Panc1 (cell line): ENCODE results near the gene CORO2A. TPM values are rescaled to one million over a fixed set of nuclear protein-coding genes. Genes with fewer than 3 reads are reported as not detected.

Source experiments
- ATAC-seq: fragments of 200-7000 bp; cut with Tn5 transposase; 2 replicates; pipeline ENCODE4 v1.9.1; 2020; ENCODE audit warnings: mild to moderate bottlenecking, moderate library complexity
- BruUV-seq: library from RNA; stranded (reverse); fragments of 400-500 nt; replicated peaks from 2 replicates; lab custom pipeline; 2021; lab: Mats Ljungman, UMichigan
- CTCF ChIA-PET: fragments of 300-600 bp; sonication (Branson Sonifier 250); formaldehyde crosslinking; loops from one replicate; lab custom pipeline; 2022; ENCODE audit warnings: antibody characterized with exemption; lab: Charles Lee
- POLR2A ChIA-PET: fragments of 300-600 bp; sonication (Branson Sonifier 250); formaldehyde crosslinking; loops from one replicate; lab custom pipeline; 2022; ENCODE audit warnings: antibody characterized with exemption; lab: Charles Lee
- DNase-seq: peaks from one replicate; pipeline ENCODE4 v3.0.0-alpha.2; 2010; ENCODE audit warnings: low read depth, low spot score
- H3K27ac ChIP-seq: 2 replicates; pipeline ENCODE4 v1.5.1; 2011; ENCODE audit warnings: mild to moderate bottlenecking, low read length, inconsistent platforms
- H3K27me3 ChIP-seq: fragments of 200-500 bp; sonication (Bioruptor generic); 2 replicates; pipeline ENCODE4 v1.6.0; 2014; ENCODE audit warnings: low read length, inconsistent platforms; ENCODE audit not compliant: control insufficient read depth, insufficient read depth
- H3K36me3 ChIP-seq: fragments of 200-500 bp; sonication (Bioruptor generic); 2 replicates; pipeline ENCODE4 v1.5.1; 2014; ENCODE audit warnings: inconsistent platforms, mild to moderate bottlenecking, low read length, moderate library complexity; ENCODE audit not compliant: control insufficient read depth, insufficient read depth
- H3K4me1 ChIP-seq: 2 replicates; pipeline ENCODE4 v1.5.1; 2011; ENCODE audit warnings: inconsistent platforms, mild to moderate bottlenecking, low read length, moderate library complexity; ENCODE audit not compliant: control insufficient read depth, insufficient read depth
- H3K4me3 ChIP-seq, 2 experiments: 2 replicates each; pipeline ENCODE4 v1.5.1; 2011 to 2012; ENCODE audit warnings: low read depth in 2 of 2, low read length in 2 of 2, mild to moderate bottlenecking in 2 of 2, inconsistent platforms in 1 of 2, moderate library complexity in 1 of 2
- H3K9me3 ChIP-seq: fragments of 200-500 bp; sonication (Bioruptor generic); 2 replicates; pipeline ENCODE4 v1.5.1; 2014; ENCODE audit warnings: low read depth, mild to moderate bottlenecking, inconsistent platforms, low read length, moderate library complexity; ENCODE audit not compliant: control insufficient read depth, insufficient read depth
- CTCF ChIP-seq: fragments of 450-650 bp; IDR thresholded peaks from 2 replicates; pipeline ENCODE4 v1.5.1; 2017; ENCODE audit warnings: mild to moderate bottlenecking
- POLR2AphosphoS5 ChIP-seq: IDR thresholded peaks from 2 replicates; pipeline ENCODE4 v1.6.1; 2012; ENCODE audit warnings: mild to moderate bottlenecking, low read depth, low read length, moderate library complexity
- REST ChIP-seq, 2 experiments: IDR thresholded peaks; 2 replicates each; pipeline ENCODE4 v1.6.1; 2011 to 2012; ENCODE audit warnings: low read depth in 2 of 2, control low read depth in 1 of 2, low read length in 1 of 2, mild to moderate bottlenecking in 1 of 2, moderate library complexity in 1 of 2; ENCODE audit not compliant: insufficient read depth in 1 of 2
- SIN3A ChIP-seq: IDR thresholded peaks from 2 replicates; pipeline ENCODE4 v1.6.1; 2012; ENCODE audit warnings: low read depth, mild to moderate bottlenecking, low read length, moderate library complexity, borderline replicate concordance; ENCODE audit not compliant: insufficient read depth
- TCF7L2 ChIP-seq: IDR thresholded peaks from 2 replicates; pipeline ENCODE4 v1.6.1; 2011; ENCODE audit warnings: mild to moderate bottlenecking, low read depth, low read length, inconsistent platforms
- in situ Hi-C: cut with HindIII; loops from 2 replicates; pipeline ENCODE4 v1.10.0; 2016; ENCODE audit warnings: low sequenced_read_pairs, low pct_unique_long_range_greater_than_20kb
- intact Hi-C: fragments of 100-400 bp; cut with micrococcal nuclease; formaldehyde crosslinking; loops from one replicate; pipeline ENCODE4 v1.10.0; 2022; ENCODE audit not compliant: unreplicated experiment
- total RNA-seq: library from RNA; stranded (reverse); gene quantifications from one replicate; pipeline ENCODE4 v1.2.1, GENCODE V29; 2021; ENCODE audit not compliant: unreplicated experiment

CORO2A gene
- total RNA-seq, 1 experiment from 2014 or later = 2.0 TPM

GRCh38 chr9:98084396-98084795 lies 108.0 kb downstream of the CORO2A start:
- ATAC-seq = no peak
- Histone ChIP-seq H3K9me3 (no peaks in the 10 kb centered on the region), H3K4me3 (no peak overlapping the region), H3K4me1 (no peaks in the 10 kb centered on the region), H3K36me3 (no peaks in the 10 kb centered on the region; the same call in 1 of the 2 replicates), H3K27me3 (no peaks in the 10 kb centered on the region), H3K27ac (no peak overlapping the region)
- DNase-seq = no peak
- no TSS peak for BruUV-seq
- intact Hi-C loops = no loop called here
- ChIA-PET POLR2A (interaction anchor here (0.6 kb wide), 1 partner anchor 162 kb away, joined by 3 read pairs; the partner anchor contains the start of gene TRMO), CTCF (interaction anchor here (0.6 kb wide), 1 partner anchor 108 kb away, joined by 3 read pairs; the partner anchor contains the start of gene CORO2A)
- TF ChIP-seq CTCF (no peak), REST (IDR thresholded peaks at IDR 0.05; ENCODE audit: insufficient read depth in 1 of 2, low read depth in 2 of 2, low read length in 1 of 2) (no peak), TCF7L2 (no peak), SIN3A (no peak), POLR2AphosphoS5 (no peak)
- in situ Hi-C loops = no loop called here

- Histone ChIP-seq H3K4me1 (no peaks in the 10 kb centered on the region), H3K27me3 (no peaks in the 10 kb centered on the region), H3K27ac (no peak overlapping the region), H3K9me3 (no peaks in the 10 kb centered on the region), H3K36me3 (no peaks in the 10 kb centered on the region; the same call in 1 of the 2 replicates), H3K4me3 (no peak overlapping the region)
- in situ Hi-C loops = no loop called here
- no TSS peak for BruUV-seq
- no peak for ATAC-seq
- no peak for DNase-seq
- POLR2A ChIA-PET = no interaction called here
- TF ChIP-seq CTCF (no peak), SIN3A (no peak), POLR2AphosphoS5 (no peak), REST (IDR thresholded peaks at IDR 0.05; ENCODE audit: insufficient read depth in 1 of 2, low read depth in 2 of 2, low read length in 1 of 2) (no peak), TCF7L2 (no peak)
- intact Hi-C loops = no loop called here
- CTCF ChIA-PET = no interaction called here
These were observed 108.8 kb downstream of the CORO2A start for GRCh38 chr9:98083566-98084183.
